IMR-90 (cell line): ENCODE data around the gene C19orf47.

Experiments
- CTCF ChIP-seq: conservative IDR thresholded peaks from 2 replicates; pipeline ENCODE4 v1.5.1; 2012; ENCODE audit warnings: mild to moderate bottlenecking, low read depth, low read length, improper control_type of control experiment
- MXI1 ChIP-seq: IDR thresholded peaks from 2 replicates; pipeline ENCODE4 v1.6.1; 2012; ENCODE audit warnings: low read depth, mild to moderate bottlenecking, low read length, moderate library complexity, borderline replicate concordance
- POLR2A ChIP-seq: IDR thresholded peaks from 2 replicates; pipeline ENCODE4 v1.6.1; 2012; ENCODE audit warnings: mild to moderate bottlenecking, low read depth, low read length
- RCOR1 ChIP-seq: IDR thresholded peaks from 2 replicates; pipeline ENCODE4 v1.6.1; 2012; ENCODE audit warnings: mild to moderate bottlenecking, low read length, improper control_type of control experiment; ENCODE audit not compliant: insufficient replicate concordance
- TF ChIP-seq, protein P1 (sequence below): fragments of 150-350 bp; IDR thresholded peaks from 2 replicates; pipeline ENCODE4 v1.6.1; 2017; ENCODE audit warnings: mild to moderate bottlenecking, antibody characterized with exemption, low read length, low read depth

- no peak for TF ChIP-seq POLR2A
- TF ChIP-seq CTCF, result no peak
- no peak for TF ChIP-seq MXI1
- TF ChIP-seq, protein P1, sequence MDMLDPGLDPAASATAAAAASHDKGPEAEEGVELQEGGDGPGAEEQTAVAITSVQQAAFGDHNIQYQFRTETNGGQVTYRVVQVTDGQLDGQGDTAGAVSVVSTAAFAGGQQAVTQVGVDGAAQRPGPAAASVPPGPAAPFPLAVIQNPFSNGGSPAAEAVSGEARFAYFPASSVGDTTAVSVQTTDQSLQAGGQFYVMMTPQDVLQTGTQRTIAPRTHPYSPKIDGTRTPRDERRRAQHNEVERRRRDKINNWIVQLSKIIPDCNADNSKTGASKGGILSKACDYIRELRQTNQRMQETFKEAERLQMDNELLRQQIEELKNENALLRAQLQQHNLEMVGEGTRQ, result no peak
- TF ChIP-seq RCOR1, result no peak
Measured at GRCh38 chr19:40273469-40274360, 74.5 kb downstream of the C19orf47 start.
